Mesendoderm (in vitro differentiated cells): Measurements from ENCODE around the gene MAP2K7.

Experiments
- DNase-seq: peaks from one replicate; pipeline ENCODE4 v3.0.0; 2013
- H2AK5ac ChIP-seq: 2 replicates; pipeline ENCODE4 v1.6.1; 2013; ENCODE audit warnings: low read length, inconsistent platforms
- H2BK120ac ChIP-seq: 2 replicates; pipeline ENCODE4 v1.6.1; 2013; ENCODE audit warnings: low read depth, mild to moderate bottlenecking, low read length, moderate library complexity, mixed read lengths
- H2BK15ac ChIP-seq: replicated peaks from 2 replicates; pipeline ENCODE4 v1.6.1; 2013; ENCODE audit warnings: low read depth, mild to moderate bottlenecking, moderate library complexity
- H2BK5ac ChIP-seq: 2 replicates; pipeline ENCODE4 v1.6.1; 2013; ENCODE audit warnings: low read length, inconsistent platforms
- H3K18ac ChIP-seq: 2 replicates; pipeline ENCODE4 v1.6.1; 2013; ENCODE audit warnings: mild to moderate bottlenecking, low read length, mixed read lengths
- H3K23ac ChIP-seq: one replicate; pipeline ENCODE4 v1.6.1; 2013; ENCODE audit warnings: low read length
- H3K27ac ChIP-seq: 2 replicates; pipeline ENCODE4 v1.5.1; 2013; ENCODE audit warnings: low read depth, mild to moderate bottlenecking, inconsistent platforms, low read length, moderate library complexity
- H3K27me3 ChIP-seq: 2 replicates; pipeline ENCODE4 v1.6.1; 2013; ENCODE audit warnings: low read length, control low read depth, mild to moderate bottlenecking, inconsistent platforms; ENCODE audit not compliant: insufficient read depth, poor library complexity
- H3K36me3 ChIP-seq: 2 replicates; pipeline ENCODE4 v1.6.1; 2013; ENCODE audit warnings: low read length, inconsistent platforms; ENCODE audit not compliant: control insufficient read depth, insufficient read depth
- H3K4ac ChIP-seq: one replicate; pipeline ENCODE4 v1.6.1; 2013; ENCODE audit warnings: low read depth, mild to moderate bottlenecking, low read length, moderate library complexity
- H3K4me1 ChIP-seq: 2 replicates; pipeline ENCODE4 v1.6.1; 2013; ENCODE audit warnings: low read depth, low read length, inconsistent platforms; ENCODE audit not compliant: control insufficient read depth
- H3K4me2 ChIP-seq: 2 replicates; pipeline ENCODE4 v1.6.1; 2013; ENCODE audit warnings: low read length
- H3K4me3 ChIP-seq: 2 replicates; pipeline ENCODE4 v1.5.1; 2013; ENCODE audit warnings: mild to moderate bottlenecking, low read length
- H3K56ac ChIP-seq: one replicate; pipeline ENCODE4 v1.6.1; 2013; ENCODE audit warnings: low read length
- H3K79me1 ChIP-seq: 2 replicates; pipeline ENCODE4 v1.6.1; 2013; ENCODE audit warnings: low read length, inconsistent platforms
- H3K79me2 ChIP-seq: 2 replicates; pipeline ENCODE4 v1.6.1; 2013; ENCODE audit warnings: mild to moderate bottlenecking, low read length; ENCODE audit not compliant: control insufficient read depth, insufficient read depth
- H3K9ac ChIP-seq: 2 replicates; pipeline ENCODE4 v1.6.1; 2013; ENCODE audit warnings: low read length, inconsistent platforms
- H4K5ac ChIP-seq: one replicate; pipeline ENCODE4 v1.6.1; 2013; ENCODE audit warnings: low read length
- H4K8ac ChIP-seq: one replicate; pipeline ENCODE4 v1.6.1; 2013; ENCODE audit warnings: low read depth, mild to moderate bottlenecking, control low read depth, low read length, moderate library complexity
- WGBS: extraction: QIAGEN DNeasy Blood & Tissue Kit; methylation state at CpG from one replicate; pipeline ENCODE4 v1.1.7; 2013; ENCODE audit warnings: low lambda C conversion rate, missing lambda C conversion rate; ENCODE audit not compliant: insufficient coverage; ENCODE audit errors: extremely low coverage; 5-methylcytosine and 5-hydroxymethylcytosine counted together

Gene MAP2K7

DNA sequence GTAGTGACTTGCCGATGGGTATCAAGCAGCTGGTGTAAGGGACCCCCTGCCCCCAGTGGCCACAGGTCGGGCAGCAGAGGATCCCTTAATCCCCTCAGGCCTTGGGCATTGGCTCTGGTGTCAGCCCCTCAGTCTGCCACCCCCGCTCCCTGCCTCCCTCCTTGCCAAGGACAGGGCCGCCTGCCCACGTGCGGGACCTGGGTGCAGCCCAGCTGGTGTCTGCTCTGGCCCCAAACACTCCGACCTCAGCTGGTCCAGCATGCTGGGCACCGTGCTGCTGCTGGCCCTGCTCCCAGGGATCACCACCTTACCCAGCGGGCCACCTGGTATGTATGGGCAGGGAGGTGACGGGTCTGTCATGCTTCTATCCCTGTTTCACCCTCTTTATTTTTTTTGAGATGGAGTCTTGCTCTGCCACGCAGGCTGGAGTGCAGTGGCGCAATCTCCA lies 10.9 kb downstream of the MAP2K7 start, which contains the start of gene TGFBR3L:
TGFBR3L (plus strand) TSS at position 233 of the 448 bp plus-strand sequence.
- no CpG with 5 or more reads among the region's 12 CpGs for WGBS
- Histone ChIP-seq H3K4me1 (no peaks in the 10 kb centered on the region), H3K56ac (no peak within 1 kb of the TSS), H3K18ac (no peak within 1 kb of the TSS), H4K5ac (no peak within 1 kb of the TSS), H2AK5ac (no peak within 1 kb of the TSS), H3K9ac (no peak within 1 kb of the TSS), H3K79me2 (no peaks in the 10 kb centered on the region), H3K23ac (peak within 1 kb of the TSS; percentile 2), H3K4ac (no peak within 1 kb of the TSS), H4K8ac (no peak within 1 kb of the TSS), H3K4me2 (no peak within 1 kb of the TSS), H2BK120ac (no peak within 1 kb of the TSS), H3K27ac (no peak within 1 kb of the TSS), H3K27me3 (peaks cover 19% of the 10 kb centered on the region), H3K4me3 (no peak within 1 kb of the TSS), H3K79me1 (no peaks in the 10 kb centered on the region), H3K36me3 (peaks cover 3% of the 10 kb centered on the region), H2BK15ac (no peak within 1 kb of the TSS), H2BK5ac (no peak within 1 kb of the TSS)
- DNase-seq = no peak

DNA sequence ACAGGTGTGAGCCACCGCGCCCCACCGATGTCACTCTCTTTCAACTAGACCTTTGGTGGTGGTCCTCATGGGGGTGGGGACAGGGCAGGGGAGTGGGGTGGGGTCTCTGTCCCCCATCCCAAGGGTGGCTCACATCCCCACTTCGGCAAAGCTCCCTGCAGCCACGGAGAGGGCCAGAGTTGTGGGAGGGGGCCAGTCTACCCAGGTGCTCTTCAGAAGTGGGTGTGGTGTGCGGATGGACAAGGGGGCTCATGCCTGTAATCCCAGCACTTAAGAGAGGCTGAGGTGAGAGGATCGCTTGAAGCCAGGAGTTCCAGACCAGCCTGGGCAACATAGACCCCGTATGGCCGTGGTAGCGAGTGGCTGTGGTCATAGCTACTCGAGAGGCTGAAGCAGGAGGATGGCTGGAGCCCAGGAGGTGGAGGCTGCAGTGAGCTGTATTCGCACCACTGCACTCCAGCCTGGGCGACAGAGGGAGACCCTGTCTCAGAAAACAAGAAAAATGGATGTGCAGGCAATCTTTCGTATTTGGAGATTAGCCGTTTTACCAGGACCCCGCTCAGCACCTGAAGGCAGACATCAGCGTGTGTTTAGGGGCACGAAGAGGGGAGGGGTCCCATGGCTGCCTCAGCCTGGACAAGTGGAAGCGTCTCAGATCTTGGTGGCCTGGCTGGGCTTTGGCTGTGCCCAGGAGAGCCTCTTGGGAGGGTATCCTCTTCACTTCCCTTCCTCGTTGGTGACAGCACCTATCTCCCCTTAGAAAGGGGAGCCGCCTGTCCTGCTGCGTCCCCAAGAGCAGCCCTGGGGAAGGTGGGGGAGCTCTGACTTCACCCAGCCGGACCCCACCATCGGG lies 11.8 kb downstream of the MAP2K7 start:
- no peak overlapping the region for H4K8ac ChIP-seq
- no peak overlapping the region for H3K18ac ChIP-seq
- no peak overlapping the region for H3K4me3 ChIP-seq
- H3K9ac ChIP-seq = no peak overlapping the region
- H3K4me1 ChIP-seq = peaks cover 2% of the 10 kb centered on the region
- no CpG with 5 or more reads among the region's 24 CpGs for WGBS
- H2BK15ac ChIP-seq = no peak overlapping the region
- no peak overlapping the region for H2BK120ac ChIP-seq
- DNase-seq = no peak
- no peak overlapping the region for H2AK5ac ChIP-seq
- H3K79me1 ChIP-seq = no peaks in the 10 kb centered on the region
- H3K27ac ChIP-seq = no peak overlapping the region
- no peaks in the 10 kb centered on the region for H3K79me2 ChIP-seq
- no peak overlapping the region for H2BK5ac ChIP-seq
- H4K5ac ChIP-seq = no peak overlapping the region
- H3K36me3 ChIP-seq = peaks cover 3% of the 10 kb centered on the region
- H3K27me3 ChIP-seq = peaks cover 19% of the 10 kb centered on the region
- H3K23ac ChIP-seq = peak overlapping the region; percentile 2
- no peak overlapping the region for H3K56ac ChIP-seq
- H3K4me2 ChIP-seq = no peak overlapping the region
- no peak overlapping the region for H3K4ac ChIP-seq

DNA sequence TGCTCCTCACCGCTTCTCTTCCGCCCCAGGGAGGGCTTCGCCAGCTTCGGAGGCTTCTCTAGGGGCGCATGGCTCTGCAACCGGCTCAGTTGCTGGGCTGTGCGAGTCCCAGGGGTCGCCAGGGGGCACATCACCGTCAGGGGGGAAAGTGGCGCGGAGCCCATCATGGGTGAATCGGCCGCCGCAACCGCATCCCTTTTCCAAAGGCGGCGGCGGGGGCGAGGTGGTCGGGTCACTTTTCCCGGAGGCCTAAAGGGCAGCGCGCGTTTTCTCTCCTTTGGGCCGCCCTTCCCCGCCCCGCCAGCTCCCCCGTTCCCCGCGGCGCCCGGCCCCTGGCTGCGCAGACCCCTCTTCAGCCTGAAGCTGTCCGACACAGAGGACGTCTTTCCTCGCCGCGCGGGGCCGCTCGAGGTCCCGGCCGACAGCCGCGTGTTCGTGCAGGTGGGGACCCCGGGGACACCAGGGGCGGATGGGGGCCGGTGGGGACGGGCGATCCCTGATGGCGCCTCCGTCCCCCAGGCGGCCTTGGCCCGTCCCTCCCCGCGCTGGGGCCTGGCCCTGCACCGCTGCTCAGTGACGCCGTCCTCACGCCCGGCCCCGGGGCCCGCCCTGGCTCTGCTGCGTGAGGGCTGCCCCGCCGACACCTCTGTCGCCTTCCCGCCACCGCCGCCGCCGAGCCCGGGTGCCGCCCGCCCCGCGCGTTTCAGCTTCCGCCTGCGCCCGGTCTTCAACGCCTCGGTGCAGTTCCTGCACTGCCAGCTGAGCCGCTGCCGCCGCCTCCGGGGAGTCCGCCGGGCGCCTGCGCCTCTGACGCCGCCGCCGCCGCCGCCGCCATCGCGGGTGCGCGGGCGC lies 12.7 kb downstream of the MAP2K7 start:
- H3K56ac ChIP-seq = peak overlapping the region; percentile 67
- H3K27me3 ChIP-seq = peaks cover 19% of the 10 kb centered on the region
- no peak overlapping the region for H3K18ac ChIP-seq
- no CpG with 5 or more reads among the region's 104 CpGs for WGBS
- H4K5ac ChIP-seq = no peak overlapping the region
- H3K4me2 ChIP-seq = peak overlapping the region; percentile 37
- peak overlapping the region; percentile 2 for H3K23ac ChIP-seq
- H3K4me1 ChIP-seq = peaks cover 2% of the 10 kb centered on the region
- no peaks in the 10 kb centered on the region for H3K79me2 ChIP-seq
- no peak overlapping the region for H3K4ac ChIP-seq
- H2AK5ac ChIP-seq = no peak overlapping the region
- H3K79me1 ChIP-seq = no peaks in the 10 kb centered on the region
- peaks cover 3% of the 10 kb centered on the region for H3K36me3 ChIP-seq
- DNase-seq = peak; percentile 29
- H3K4me3 ChIP-seq = no peak overlapping the region
- H2BK5ac ChIP-seq = no peak overlapping the region
- H4K8ac ChIP-seq = no peak overlapping the region
- no peak overlapping the region for H2BK120ac ChIP-seq
- H3K9ac ChIP-seq = peak overlapping the region; percentile 40
- H3K27ac ChIP-seq = no peak overlapping the region
- no peak overlapping the region for H2BK15ac ChIP-seq

DNA sequence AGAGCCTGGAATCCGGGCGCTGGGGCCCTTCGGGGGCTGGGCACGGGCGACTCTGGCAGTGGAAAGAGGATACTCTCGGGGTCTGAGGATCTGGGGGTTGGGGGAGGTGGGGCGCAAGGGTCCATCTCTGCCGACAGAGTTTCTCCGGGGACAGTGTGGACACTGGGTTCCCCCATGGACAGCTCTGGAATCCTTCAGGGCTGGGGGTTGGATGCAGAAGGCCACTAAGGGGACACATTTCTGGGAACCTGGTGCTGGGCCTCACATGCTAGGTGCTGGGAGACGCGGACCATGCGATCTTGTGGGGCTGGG lies 13.2 kb downstream of the MAP2K7 start:
- no peak for DNase-seq
- Histone ChIP-seq H3K36me3 (peaks cover 3% of the 10 kb centered on the region), H2AK5ac (no peak overlapping the region), H3K4ac (no peak overlapping the region), H3K27me3 (peaks cover 19% of the 10 kb centered on the region), H4K8ac (no peak overlapping the region), H4K5ac (no peak overlapping the region), H3K9ac (no peak overlapping the region), H3K4me3 (no peak overlapping the region), H2BK5ac (no peak overlapping the region), H2BK15ac (no peak overlapping the region), H3K56ac (peak overlapping the region; percentile 58), H3K79me2 (no peaks in the 10 kb centered on the region), H2BK120ac (no peak overlapping the region), H3K79me1 (no peaks in the 10 kb centered on the region), H3K4me1 (peaks cover 2% of the 10 kb centered on the region), H3K27ac (no peak overlapping the region), H3K18ac (no peak overlapping the region), H3K4me2 (peak overlapping the region; percentile 3), H3K23ac (no peak overlapping the region)
- no CpG with 5 or more reads among the region's 12 CpGs for WGBS

DNA sequence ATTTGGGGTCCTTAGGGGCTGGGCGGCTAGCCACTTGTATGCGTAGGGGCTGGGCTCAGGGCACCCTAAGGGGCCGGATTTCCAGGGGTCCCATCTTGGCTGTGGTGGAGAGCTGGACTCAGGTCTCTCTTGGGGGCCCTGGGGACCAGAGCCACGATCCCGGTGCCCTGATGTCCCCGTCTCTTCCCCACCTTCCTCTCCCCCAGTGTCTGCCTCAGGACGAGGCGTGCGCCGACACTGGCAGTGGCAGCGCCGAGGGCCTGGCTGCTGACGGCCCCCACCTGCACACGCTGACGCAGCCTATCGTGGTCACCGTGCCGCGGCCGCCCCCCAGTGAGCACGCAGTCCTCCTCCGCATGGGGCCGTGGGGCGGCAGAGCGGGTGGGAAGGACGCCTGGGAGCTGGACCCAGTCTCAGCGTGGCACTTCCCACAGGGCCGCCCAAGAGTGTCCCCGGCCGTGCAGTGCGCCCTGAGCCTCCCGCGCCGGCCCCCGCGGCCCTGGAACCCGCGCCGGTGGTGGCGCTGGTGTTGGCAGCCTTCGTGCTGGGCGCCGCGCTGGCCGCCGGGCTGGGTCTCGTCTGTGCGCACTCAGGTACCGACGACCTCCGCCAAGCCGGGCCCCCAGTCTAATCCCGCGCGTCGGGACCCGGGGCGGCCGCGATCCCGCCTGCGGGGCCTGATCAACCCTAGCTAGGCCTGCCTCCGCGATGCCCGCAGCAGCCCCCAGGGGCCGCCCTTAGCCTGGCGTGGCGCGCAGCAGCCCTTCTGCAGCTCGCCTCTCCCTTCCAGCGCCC lies 13.8 kb downstream of the MAP2K7 start:
- Histone ChIP-seq H3K79me2 (no peaks in the 10 kb centered on the region), H3K56ac (peak overlapping the region; percentile 58), H3K27ac (no peak overlapping the region), H4K8ac (no peak overlapping the region), H3K4ac (no peak overlapping the region), H2BK5ac (no peak overlapping the region), H3K23ac (no peak overlapping the region), H4K5ac (no peak overlapping the region), H3K36me3 (peaks cover 1% of the 10 kb centered on the region), H3K4me2 (peak overlapping the region; percentile 44), H3K79me1 (no peaks in the 10 kb centered on the region), H2BK15ac (no peak overlapping the region), H2BK120ac (no peak overlapping the region), H3K4me3 (no peak overlapping the region), H3K27me3 (peaks cover 19% of the 10 kb centered on the region), H3K9ac (peak overlapping the region; percentile 60), H3K18ac (no peak overlapping the region), H3K4me1 (peaks cover 2% of the 10 kb centered on the region), H2AK5ac (no peak overlapping the region)
- DNase-seq = peak; percentile 75
- WGBS = no CpG with 5 or more reads among the region's 71 CpGs
